Activated CD4-positive, alpha-beta T cell treated with anti-CD3 and anti-CD28 coated beads for 24 hours (primary cell): Measurements from ENCODE around the gene TP63.

ENCODE experiments used
- DNase-seq, 2 donors: peaks; one replicate each; pipeline ENCODE4 v3.0.0-alpha.2; 2020; ENCODE audit warnings: low read depth in 2 of 2

TP63 gene

DNA sequence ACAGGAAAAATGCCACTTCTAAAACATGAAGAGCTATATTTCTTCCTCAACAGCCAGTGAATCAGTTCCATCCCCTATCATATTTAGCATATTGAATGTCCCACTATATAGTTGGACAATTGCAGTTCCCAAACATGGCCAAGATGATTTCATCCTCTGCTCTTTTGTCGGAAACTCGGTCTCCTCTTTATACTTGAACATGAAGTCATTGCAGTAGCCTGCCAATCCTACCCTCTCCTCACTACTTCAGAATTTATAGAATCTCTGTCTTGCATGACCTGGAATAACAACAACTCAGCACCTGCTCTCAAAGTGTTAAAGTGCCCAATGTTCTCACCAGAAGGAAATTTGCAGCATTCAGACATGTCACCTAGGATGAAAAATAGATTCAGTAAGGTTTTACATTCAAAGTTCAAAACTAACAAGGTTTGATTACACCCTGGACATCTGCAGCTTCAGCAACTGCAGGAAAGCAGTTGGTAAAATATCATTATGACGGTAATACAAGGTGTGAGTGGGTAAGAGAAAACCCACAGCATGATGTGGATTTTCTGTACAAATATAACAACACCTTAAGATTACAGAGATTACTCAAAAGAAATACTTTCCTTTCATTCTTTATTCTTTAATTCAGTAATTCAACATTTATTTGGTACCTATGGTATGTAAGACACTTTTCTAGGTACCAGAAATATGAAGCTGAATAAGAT lies 52.5 kb downstream of the TP63 start:
- no peak for DNase-seq

DNA sequence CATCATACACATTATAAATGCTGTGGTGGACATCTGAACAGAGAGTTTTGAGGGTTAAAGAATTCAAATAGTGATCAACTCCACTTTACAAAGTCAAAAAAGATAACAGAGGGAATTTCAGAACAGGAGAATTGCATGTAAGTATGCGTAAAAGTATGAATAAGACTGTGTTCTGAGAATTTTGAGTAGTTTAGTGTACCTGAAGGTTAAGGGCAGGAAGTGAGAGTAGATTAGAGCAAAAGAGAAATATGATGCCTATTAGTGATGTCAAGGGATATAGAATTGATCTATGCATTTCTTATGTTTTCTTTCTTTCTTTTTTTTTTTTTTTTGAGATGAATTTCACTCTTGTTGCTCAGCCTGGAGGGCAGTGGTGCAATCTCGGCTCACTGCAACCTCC lies 53.1 kb downstream of the TP63 start:
- no peak for DNase-seq

DNA sequence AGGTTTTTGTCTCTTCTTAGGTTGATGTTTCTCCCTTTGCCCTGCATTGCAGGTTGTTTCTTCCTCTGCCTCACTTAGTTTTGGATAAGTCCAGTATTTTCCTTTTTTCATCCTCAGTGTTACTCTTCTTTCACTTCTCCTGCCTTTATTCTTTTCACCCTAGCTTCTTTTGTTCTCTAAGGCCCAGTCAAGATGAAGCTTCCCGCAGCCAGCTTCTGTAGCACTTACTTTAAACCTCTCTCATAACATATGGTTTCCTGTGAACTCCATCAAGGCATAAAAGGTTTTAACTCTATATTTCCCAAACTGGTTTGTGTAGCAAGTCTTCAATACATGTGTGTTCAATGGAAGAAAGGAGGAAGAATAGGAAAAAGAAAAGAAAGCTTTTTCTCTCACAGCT lies 54.1 kb downstream of the TP63 start:
- DNase-seq = no peak

DNA sequence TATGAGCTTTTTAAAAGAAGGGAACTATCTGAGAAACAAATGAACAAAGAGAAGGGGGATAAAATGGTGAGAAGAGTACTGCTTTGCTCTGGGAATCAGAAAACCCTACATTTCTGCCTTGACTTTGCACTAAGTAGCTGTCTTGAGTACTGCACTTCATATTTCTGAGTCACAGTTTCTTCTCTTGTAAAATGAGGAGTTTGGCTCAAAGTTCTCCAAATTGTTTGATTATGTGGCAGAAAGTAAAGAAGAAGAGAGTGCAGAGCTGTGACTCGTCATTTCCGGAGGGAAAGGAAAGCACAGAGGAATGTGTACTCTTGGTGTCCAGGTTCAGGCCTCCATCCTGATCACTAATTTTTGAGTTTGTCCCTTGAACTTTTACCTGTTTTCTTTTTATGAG lies 54.7 kb downstream of the TP63 start:
- DNase-seq = no peak

DNA sequence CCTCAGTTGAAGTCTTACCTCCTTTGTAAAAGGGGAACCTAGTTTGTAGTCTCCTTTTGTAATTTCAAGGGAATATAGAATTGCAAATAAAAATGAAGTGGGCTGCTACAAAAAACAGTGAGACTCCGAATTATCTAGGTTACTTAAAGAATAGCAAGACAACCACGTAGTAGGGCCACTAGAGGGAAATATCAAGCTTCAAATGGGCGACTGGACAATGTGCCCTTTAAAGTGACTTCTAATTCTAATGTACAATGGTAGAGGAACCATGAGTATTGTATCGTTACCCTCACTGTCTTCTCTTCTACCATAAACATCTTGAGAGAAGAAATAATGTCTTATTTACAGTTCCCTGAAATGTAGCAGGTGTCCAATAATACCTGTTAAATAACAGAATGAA lies 56.3 kb downstream of the TP63 start:
- DNase-seq = no peak

DNA sequence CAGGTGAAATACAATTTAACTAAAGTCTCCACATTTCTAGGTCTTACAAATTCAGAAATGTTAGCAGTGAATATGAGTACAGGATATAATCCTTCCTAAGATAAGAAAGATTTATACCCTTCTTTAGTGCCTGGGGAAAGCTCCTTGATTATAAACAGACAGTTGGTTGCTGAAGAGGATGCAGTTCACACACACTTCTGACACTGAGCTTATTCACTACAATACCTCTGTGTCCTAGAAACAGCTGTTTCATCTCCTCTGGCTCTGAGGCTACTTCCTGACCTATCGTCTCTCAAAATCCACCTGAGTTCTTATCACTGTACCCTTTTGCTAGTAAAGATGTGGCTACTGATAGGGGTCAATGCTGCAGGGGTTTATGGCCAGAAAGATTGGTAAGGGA lies 57.1 kb downstream of the TP63 start:
- no peak for DNase-seq

DNA sequence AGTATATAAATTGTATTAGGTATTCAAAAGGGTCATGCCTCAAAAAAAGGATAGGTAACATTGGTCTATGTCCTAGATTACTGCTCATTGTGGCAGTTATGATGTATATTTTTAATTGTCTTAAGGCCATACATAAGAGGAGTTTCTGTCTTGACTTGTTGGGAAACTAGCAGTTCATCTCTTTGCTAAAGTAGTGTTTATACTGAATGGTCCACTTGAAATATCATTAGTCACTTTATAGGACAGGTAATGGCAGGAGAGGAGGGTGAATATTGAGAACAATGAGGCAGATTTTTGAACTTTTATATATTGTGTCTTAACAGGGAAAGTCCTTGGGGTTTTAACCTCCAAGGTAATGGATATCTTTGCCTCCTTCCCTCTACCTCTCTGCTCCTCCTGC lies 58.4 kb downstream of the TP63 start:
- no peak for DNase-seq

DNA sequence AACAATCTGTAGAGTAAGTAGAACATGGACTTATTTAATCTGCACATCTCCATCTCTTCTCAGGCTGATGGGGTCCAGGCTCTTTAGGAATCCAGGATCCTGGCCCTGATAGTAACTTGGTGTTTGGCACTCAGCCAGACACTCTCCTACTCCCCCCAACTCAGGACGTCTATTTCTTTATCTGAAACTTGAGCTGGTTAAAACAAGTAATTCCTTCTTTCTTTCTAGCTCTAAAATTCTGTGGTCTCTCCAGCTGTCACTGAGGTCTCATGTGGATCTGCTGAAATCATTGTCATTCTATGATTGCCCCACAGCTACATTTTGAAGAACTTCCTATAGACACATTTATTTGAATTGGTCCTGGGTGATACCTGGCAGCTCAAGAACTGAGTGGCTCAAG lies 59.0 kb downstream of the TP63 start:
- DNase-seq = no peak

DNA sequence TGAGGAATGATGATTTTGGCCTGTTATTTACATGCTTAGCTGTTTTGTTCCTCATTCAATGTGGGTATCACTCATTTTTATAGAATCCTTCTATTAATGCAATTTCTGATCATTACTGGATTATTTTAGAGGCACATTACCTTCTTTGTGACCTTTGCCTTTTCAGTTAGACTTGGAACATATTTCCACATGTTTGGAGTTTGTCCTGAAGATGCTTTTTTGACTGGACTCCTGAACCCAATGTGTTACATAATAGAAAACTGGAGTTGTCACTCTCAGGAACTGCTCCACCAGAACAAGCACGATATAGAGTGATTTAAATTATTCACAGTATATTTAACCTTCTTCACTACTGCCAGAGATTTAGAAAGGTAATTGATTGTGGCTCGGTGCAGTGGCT lies 59.5 kb downstream of the TP63 start:
- no peak for DNase-seq

DNA sequence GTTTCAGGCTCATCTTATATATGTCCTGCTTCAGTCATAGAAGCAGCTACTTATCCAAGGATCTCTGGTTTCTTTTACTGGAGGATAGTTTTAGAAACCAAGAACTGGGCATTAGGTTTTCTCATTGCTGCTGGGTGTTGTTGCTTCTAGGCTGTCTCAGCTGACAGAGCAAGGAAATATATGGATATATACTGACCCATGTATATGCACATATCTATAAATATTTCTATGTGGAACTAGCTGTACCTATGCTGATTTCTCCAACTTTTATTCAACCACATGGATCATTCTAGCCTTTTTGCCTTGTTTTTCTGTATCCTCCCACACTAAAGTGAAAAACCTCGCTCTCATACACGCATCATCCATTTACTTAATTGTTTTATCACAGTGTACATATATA lies 64.2 kb downstream of the TP63 start:
- DNase-seq = no peak

DNA sequence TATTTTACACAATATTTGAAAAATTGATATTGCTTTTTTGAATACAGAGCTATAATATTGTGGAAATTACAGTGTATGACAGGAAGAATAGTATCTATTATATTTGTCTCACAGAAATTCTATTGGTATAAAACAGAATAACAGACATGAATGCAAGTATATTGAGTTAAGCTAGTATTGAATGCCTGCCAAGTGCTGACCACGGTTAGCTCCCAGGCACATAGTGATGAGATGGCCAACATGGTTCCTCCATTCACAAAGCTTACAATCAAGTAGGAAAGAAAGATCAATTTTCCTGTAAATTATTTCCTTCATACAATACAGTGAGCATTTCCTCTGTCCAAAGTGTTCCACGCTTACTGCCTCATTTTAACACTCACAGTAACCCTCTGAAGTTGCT lies 67.6 kb downstream of the TP63 start:
- no peak for DNase-seq

DNA sequence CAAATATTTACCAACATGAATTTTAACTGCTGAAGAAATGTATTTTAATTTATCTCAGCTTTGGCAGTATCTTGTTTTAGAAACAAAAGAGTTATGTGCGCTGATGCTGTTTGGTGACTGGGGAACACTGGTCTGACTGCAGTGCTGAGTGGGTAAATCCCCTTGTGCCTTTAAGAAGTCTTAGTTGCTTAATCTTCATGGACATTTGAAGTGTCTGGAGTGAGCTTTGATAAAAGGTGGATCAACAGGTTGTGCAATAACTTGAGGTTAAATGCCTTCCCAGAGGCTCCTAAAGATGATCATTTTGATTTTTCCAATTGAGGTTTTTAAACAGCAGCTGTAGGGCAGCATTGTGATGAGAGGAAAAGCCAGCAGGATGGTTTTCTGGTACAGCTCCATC lies 68.7 kb downstream of the TP63 start:
- no peak for DNase-seq

DNA sequence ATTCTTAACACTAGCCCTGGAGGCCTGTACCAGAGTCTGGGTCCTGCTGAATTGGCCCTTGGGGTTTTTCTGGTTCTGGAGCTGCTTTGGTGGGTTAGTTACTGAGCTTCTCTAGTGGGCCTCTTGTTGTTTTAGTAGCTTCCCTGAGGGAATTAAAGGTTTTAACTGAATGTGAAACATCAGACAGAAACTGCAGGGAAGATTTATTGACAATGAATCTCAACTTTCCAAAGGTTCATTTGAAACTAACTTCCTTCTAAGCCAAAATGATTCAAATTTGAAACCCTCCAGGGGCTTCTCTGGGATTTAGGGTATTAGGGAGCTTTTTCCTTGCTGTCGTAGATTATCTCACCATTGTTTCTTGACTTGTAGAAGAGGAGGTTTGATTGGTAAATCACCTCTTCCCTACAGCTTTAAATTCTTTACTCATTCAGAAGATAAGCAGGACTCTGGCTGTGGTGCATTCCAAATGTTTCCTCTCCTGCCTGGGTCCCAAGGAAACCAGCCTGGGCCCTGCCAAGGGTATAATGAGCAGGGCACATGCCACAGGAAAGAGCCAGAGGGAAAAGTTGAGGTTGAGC lies 71.0 kb downstream of the TP63 start:
- DNase-seq = no peak

DNA sequence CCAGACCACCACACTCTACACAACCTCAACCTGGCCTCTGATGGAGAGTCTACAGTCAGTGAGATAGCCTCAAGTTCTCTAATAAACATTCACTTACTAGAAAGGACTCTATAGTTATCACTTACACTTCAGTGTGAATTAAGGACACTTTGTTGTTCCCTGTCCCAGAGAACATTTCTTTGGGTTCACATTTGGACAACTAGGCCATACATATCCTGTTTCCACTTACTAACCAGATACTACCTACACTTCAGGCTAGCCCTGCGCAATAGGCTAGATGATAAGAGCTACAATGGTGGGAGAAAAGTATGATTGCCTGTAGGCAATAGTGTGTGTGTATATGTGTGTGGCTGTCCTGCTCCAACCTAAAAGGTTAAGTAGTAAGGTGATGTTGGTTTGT lies 72.7 kb downstream of the TP63 start:
- DNase-seq = no peak

DNA sequence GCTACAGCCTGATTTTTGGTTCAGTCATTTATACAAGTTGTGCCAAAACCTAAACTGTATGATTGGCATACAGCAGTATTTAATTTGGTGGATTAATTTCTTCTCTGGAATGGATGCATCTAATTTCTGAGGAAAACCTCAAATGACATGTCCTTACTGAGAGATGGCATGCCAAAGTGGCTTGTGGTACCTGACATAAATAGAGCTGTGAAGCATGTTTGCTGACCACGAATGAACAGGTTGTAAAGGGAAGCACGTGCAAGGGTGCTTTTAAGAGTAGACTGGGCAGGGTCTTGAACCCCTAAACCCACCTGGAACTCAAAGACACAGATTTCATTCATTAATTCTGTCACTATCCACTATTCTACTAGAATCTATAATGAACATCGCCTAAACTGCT lies 77.2 kb downstream of the TP63 start:
- DNase-seq = no peak

DNA sequence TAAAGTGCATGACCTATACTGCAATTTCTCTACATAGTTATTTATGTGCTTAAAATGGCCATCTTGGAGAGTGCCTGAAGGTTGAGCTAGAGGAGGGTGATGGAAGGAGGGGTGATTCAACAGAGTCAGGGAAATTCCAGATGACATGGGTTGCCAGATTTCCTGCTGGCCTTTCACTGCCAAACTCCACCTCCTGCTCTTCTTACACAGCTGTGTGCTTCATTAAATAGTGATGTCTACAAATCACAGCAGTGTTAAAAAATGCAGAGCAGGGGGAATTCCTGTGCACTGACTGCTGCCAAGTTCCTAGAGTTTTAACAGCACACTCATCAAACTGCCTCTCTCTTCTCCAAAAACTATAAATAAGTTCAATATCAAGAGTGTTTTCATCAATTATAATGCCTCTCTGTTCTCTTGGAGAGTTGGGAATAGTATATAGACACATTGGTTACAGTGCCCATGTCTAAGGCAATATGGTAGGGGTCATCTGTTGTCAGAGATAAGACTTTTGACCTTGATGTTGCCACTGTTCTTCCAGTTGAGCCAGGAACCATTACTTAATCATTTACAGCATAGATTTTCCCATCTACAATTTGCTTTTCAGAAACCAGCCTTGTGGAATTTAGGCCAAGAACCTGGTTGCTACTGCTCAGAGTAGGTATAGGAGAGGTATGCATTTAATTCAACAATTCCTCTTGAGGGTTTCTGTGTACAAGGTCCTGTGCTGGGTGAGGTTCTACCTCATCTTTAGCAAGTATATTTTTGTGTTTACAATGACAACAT lies 79.6 kb downstream of the TP63 start:
- DNase-seq = no peak

DNA sequence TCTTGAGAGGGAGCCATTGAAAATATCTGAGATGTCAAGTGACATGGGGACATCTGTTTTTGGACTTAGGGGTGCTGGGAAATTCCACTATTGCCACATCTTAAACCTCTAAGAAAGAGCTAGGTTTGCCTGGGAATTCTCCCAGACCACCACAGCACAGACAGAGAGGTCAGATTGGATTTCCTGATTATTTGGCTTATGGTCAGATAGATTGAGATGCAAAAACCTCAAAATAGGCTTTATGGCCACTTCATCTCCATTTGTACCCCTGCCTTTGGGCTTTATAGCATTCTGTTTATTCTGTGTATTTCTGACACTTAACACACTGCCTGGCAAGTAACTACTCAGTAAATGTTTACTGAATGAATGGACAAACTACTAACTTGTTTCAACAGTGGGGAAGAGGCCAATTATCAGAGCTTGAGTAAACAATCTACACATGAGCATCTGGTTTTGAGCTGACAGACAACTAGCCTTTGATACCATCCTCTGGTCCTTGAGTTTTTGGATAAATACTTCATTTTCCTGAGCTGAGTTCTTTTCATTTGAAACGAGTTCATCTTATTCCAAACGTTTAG lies 81.8 kb downstream of the TP63 start:
- DNase-seq = no peak

DNA sequence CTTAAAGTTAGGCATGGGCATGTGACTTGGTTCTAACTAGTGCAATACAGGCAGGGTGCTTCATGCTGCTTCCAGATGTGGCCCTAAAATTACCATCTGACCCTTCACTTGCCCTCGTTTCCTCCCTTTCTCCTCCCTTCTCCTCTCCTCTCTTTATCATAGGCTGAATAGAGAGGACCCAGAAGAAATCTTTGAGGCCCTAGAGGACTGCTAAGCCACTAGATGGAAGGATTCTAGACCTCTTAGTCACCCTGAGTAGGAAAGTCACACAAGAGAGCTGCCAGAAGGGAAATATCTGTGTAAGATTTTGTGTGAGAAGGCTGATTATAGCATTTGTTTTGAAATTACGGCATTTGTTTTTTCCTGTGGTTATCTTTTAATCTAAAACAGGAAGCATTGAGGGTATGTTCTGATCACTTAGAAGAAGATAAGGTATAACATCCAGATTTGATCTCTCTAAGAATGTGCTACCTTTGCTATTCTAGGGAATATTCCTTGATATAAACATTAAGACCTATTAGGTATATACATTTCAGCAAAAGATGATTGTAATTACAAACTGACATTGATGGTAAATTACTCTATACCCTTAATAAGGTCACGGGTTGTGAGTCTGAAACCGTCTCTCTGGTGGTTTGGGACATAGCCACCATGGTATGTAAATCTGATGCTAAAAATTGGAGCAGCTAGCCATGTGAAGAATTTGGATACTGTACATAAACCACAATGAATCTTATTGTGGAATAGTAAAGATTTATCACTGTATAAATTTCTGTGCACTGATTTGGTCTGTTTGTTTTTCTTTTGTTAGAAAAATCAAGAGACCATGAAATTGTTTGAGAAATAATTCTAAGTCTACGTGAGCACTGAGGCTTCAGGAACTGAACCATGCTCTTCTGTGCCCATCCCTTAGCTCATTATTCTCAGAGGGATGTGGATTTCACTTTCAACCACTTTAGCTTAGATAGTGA lies 84.1 kb downstream of the TP63 start:
- DNase-seq = no peak

DNA sequence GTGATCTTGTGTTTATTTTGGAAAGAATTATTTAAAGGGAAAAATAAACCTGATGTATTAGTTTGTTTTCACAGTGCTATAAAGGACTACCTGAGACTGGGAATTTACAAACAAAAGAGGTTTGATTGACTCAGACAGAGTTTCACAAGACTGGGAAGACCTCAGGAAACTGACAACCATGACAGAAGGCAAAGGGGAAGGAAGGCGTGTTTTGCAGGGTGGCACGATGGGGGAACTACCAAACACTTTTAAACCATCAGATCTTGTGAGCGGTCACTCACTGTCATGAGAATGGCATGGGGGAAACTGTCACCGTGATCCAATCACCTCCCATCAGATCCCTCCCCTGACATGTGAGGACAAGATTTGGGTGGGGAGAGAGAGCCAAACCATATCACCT lies 87.0 kb downstream of the TP63 start:
- DNase-seq = no peak

DNA sequence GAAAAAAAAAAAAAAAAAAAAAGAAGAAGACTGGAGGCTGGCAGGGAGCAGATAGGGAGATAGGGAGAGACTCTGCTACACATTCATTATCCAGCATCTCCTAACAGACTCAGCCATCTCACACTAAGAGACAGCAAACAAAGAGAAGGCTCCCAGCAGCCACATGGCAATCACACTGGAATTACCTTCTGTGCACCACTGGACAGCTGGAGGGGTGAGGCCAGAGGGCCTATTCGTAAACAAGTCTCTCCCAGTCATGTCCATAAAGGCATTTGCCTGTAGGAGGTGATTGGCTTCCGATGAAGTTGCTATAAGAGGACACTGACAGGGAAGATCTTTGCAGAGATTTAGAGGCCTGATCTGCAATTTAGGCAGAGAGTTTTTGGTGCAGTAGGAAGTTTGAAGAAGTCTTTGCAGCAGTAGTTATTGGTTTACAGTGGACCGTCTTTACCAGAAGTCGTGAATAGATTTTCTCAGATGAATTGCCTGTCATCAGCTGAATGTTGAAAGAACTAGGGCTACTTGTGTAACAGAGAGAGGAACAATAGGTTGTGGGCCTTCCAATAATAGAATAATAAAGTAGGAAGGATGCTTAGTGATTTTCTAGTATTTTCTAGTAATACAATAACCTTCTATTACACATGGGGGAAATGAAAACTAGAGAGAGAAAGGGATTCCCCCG lies 89.7 kb downstream of the TP63 start:
- no peak for DNase-seq
